ENCODE results near the gene GYG1.

DNA sequence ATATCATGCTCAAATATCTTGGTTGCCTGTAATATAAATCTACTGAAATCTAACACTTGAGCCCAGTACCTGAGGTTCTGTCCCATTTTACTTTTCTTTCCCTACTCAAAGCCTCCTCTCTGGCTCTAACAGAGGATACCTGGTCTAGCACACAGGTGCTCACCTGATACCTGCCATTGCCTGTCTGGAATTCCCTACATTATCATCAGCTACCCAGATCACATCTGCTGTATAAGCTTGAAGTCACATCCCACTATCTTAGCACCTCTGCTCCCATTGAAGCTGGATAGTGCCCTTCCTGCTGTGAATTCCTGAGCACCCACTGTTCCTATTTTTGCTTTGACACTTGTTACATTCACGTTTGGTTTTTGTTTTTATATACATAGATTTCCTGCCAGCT, 30.5 kb downstream of the GYG1 start:
- TF ChIP-seq, protein P1, sequence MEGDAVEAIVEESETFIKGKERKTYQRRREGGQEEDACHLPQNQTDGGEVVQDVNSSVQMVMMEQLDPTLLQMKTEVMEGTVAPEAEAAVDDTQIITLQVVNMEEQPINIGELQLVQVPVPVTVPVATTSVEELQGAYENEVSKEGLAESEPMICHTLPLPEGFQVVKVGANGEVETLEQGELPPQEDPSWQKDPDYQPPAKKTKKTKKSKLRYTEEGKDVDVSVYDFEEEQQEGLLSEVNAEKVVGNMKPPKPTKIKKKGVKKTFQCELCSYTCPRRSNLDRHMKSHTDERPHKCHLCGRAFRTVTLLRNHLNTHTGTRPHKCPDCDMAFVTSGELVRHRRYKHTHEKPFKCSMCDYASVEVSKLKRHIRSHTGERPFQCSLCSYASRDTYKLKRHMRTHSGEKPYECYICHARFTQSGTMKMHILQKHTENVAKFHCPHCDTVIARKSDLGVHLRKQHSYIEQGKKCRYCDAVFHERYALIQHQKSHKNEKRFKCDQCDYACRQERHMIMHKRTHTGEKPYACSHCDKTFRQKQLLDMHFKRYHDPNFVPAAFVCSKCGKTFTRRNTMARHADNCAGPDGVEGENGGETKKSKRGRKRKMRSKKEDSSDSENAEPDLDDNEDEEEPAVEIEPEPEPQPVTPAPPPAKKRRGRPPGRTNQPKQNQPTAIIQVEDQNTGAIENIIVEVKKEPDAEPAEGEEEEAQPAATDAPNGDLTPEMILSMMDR (IDR thresholded peaks at IDR 0.05; ENCODE audit: low read length): no peak
- TF ChIP-seq EZH2 (IDR thresholded peaks at IDR 0.05; ENCODE audit: borderline replicate concordance, low read length): no peak
